GM19324 (cell line): ENCODE data around the gene H1-8.
"Not testable (repeated sequence)": the region's sequence is repeated elsewhere in the genome, so short reads cannot be mapped to it uniquely, and the experiment has no call there.

Source experiments
- ATAC-seq: cut with Tn5 transposase; IDR thresholded peaks from one replicate; pipeline ENCODE4 v1.9.1; 2021; ENCODE audit warnings: mild to moderate bottlenecking, moderate library complexity; ENCODE audit not compliant: unreplicated experiment, low FRiP score

Gene H1-8

DNA sequence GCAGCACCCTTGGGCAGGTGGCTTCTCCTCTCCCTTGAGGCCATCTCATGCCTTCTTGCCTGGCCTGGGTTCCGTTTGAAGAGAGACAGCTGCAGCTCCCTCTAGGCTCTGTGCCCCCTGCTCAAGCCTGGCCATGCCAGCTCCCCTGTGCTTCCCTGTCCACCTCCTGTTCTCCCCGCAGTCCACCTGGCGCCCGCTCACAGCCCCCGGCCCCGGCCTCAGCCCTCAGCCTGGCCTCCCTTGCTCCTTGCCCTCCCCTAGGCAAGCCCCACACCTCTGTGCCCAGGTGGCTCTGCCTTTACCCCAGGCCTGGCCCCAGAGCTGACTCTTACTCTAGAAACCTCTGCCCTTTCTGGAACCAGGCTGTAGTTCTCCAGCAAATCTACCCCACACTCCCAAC, 28.4 kb upstream of the H1-8 start:
- ATAC-seq: no peak

DNA sequence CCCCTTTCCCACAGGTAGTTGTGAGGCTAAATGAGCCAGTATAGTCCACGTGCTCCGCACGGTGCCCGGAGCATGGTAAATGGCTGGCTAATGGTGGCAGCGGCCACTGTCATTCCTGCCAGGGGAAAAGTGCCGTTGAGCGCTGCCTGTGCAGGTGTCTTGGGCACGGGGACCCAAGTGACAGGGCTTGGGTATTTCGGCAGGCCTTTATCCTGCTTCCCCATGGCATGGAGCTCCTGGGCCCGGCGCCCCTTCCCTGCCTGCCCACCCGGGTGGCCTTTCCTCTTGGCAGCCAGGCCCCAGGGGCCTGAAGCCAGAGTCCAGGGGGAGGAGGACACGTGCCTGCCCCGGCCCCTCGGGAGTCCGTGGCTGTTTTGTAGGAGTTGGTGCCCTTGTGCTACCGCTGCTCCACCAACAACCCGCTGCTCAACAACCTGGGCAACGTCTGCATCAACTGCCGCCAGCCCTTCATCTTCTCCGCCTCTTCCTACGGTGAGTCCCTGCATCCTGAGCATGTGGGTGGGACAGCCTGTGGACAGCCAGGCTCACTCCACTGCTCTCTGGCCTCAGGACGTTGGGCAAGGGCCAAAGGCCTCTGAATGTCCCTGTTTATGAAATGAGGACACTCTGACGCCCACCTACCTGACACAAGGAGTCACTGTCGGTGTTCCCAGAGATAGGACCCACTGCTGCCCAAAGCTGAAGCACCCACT, 27.7 kb upstream of the H1-8 start:
- not testable (repeated sequence) for ATAC-seq

GRCh38 chr3:129515821-129516432, 27.0 kb upstream of the H1-8 start:
- ATAC-seq: not testable (repeated sequence)

DNA sequence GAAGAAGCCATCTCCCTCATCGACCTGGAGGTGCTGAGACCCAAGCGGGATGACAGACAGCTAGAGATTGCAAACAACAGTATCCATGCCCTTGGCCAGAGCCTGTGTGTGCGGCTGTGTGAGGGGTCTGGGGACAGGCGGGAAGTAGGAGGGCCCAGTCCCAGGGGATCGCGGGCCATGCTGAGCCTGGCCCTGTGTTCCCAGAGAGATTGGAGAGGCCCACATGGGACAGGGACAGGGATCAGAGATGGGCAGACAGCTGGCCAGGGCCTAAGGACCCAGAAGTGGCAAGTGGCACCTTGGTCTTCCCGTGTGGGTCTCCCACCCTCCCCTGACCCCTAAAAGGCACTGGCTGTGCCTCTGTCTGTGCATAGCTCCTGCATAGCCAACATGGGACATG, 25.5 kb upstream of the H1-8 start:
- ATAC-seq: no peak

DNA sequence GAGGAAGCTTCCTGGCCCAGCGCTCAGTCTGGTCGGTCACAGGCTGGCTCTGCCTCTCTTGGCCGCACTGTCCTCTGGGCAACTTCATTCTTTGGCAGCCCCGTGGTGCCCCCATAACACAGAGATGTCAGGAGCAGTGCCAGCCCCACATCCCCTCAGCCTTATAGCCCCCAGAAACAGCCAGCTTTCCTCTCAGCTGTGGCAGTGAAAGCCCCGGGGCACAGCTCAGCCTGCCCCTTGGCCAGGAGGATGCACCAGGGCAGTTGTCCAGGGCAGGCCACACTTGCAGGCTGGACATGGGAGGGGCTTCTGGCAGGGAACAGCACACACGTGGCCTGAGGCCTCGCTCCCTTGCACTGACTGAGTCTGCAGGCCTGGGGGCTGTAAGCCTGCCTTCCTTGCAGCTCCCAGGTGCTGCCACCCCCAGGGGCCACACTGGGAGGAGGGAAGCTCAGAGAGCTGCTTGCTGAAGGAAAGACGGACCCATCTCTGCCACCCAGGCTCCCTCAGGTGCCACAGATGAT, 24.9 kb upstream of the H1-8 start:
- no peak for ATAC-seq

- ATAC-seq: no peak
These were observed 24.4 kb upstream of the H1-8 start for GRCh38 chr3:129518581-129518980.

DNA sequence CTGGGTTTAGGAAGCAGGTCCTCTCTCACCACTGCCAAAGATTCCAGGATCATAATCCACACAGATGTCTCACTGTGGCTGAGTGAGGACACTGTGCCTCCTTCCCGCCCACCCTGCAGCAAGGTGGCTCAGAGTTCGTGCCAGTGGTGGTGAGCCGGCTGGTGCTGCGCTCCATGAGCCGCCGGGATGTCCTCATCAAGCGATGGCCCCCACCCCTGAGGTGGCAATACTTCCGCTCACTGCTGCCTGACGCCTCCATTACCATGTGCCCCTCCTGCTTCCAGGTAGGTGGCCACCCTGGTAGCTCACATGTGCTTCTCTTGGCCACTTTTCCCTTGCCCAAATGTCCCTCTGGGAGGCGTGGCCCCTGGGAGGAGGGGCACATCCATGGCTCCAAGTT, 23.5 kb upstream of the H1-8 start:
- ATAC-seq: no peak

DNA sequence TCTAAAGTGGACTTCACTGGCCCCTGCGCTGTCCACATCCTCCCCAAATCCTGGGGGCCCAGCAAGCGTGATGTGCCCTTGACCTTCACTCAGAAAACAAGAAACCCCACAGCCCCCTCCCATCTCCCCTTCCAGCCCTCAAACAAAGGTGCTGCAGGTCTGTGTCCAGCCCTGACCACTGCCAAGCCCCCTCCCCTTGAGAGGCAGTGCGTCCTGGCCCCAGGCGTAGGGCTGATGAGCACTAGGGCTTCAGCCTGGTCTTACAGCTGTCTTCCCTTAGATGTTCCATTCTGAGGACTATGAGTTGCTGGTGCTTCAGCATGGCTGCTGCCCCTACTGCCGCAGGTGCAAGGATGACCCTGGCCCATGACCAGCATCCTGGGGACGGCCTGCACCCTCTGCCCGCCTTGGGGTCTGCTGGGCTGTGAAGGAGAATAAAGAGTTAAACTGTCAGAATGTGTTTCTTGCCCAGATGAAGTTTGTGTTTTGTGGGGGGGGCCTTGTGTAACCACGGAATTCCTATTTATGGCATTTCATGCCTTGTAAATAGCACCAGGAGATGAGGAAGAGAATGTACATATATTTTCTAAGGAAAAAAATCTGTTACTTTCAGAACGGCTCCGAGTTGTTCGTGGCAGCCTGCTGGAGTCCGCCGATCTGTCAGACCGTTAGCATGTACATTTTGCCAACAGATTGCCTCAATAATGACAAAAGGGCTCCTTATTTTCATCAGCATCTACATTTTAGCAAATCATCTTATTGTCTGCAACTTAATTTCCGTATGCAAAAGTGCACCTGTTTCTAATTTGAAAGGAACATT, 22.9 kb upstream of the H1-8 start:
- ATAC-seq: no peak

DNA sequence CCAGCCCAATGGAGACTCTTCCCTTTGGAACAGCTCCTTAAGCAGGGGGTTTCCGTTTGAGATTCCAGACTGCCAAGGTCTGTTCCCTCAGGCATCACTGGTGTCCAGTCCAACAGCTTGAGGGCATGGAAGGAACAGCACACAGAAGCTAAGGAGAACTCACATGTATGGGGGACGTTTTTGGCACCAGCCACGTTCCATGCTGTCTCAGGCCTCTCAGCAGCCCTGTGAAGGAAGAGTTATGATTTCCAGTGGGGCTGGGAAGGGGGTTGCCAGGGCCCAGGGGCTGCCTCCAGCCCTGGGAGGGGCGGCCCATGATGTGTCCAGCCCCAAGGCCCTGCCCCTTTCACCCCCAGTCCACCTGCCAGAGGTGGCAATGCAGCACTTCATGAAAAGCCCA, 22.0 kb upstream of the H1-8 start:
- no peak for ATAC-seq

DNA sequence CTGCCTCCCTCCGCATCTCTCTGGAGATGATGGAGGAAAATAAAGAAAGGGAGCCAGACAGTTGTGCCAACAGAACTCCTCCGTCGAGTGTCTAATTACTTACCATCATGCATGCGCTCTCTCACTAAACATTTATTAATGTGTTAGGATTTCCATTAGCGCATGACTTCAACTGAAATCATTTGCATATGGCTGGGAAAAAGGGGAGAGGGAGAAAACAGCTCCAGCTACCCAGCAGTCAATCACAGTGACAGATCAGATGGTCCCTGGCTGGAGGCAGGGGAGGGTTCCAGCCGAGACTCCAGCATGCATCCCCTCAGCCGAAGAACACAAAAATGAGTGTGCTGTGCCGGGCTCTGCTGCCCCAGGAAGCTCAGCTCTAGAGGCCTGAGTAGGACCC, 21.4 kb upstream of the H1-8 start:
- no peak for ATAC-seq

DNA sequence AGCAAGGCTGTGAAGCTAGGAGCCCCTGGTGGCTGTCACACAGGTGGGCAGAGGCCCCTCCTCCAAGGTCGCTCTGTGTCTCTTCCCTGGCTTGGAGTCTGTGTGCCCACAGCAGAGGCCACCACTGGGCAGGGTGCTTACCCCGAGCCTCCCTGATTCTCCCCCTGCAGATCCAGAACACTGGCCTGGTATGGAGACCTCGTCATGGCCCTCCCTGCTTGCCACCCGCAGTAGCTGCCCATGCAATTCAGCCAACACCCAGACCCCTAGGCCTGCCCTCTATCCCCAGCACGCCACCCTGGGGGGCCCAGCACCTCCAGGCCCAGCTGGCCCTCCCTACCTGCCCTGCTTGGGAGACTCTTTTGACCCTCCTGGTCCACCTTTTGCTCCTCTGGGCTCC, 20.0 kb upstream of the H1-8 start:
- no peak for ATAC-seq

GRCh38 chr3:129524081-129524480, 18.9 kb upstream of the H1-8 start:
- no peak for ATAC-seq

DNA sequence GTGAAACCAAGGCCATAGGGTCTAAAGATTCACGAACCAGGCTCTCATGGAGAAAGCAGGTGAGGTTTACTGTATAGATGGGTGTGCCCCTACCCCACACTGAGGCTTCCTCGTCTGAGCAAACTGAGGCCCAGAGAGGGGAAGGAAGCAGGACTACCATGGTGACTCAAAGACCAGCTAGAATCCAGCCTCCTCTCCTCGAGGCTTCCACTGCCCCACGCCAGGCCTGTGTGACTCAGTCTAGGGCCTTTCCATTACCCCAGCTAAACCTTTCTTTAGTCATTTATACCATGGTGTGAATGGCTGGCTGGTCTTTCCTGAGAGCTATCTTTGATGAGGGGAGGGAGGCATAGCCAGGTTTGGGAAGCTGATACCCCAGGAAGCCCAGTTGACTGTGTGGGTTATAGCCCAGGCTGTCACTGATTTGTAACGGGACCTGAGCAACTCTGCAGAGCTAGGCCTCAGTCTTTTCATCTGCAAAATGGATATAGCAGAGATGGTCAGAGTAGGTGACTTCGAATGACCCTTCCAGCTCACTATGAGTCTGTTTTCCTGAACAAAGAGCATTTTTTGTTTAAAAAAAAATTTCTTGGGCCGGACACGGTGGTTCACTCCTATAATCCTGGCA, 17.5 kb upstream of the H1-8 start:
- no peak for ATAC-seq

GRCh38 chr3:129526121-129526900, 16.7 kb upstream of the H1-8 start:
- ATAC-seq: peak; percentile 69

DNA sequence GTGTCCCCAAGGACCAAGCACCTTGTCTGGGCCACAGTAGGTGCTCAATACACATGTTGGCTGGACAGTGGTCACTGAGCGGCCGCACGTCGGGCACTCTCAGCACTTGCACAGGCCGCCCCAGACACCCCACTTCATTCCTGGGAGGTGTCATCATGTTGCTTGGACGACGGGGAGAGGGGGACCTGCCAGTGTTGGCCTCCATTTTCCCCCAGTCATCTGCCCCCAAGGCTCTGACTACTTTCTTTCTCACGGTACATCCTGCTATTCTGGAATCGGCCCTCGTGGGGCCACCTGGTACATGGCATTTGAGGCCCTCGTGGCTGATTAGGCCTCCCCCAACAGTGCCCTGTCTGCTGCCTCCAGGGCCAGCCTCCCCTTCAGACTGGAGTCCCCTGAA, 15.7 kb upstream of the H1-8 start:
- no peak for ATAC-seq

DNA sequence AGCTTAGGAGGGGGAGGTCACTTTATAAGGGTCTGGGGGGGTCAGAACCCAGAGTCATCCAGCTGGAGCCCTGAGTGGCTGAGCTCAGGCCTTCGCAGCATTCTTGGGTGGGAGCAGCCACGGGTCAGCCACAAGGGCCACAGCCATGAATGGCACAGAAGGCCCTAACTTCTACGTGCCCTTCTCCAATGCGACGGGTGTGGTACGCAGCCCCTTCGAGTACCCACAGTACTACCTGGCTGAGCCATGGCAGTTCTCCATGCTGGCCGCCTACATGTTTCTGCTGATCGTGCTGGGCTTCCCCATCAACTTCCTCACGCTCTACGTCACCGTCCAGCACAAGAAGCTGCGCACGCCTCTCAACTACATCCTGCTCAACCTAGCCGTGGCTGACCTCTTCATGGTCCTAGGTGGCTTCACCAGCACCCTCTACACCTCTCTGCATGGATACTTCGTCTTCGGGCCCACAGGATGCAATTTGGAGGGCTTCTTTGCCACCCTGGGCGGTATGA, 14.3 kb upstream of the H1-8 start, which contains the start of gene RHO:
Gene RHO, plus strand, starts transcription at position 51 of the 512 bp plus-strand sequence. Its CDS starts 95 bp downstream, at position 146.
- ATAC-seq: no peak

DNA sequence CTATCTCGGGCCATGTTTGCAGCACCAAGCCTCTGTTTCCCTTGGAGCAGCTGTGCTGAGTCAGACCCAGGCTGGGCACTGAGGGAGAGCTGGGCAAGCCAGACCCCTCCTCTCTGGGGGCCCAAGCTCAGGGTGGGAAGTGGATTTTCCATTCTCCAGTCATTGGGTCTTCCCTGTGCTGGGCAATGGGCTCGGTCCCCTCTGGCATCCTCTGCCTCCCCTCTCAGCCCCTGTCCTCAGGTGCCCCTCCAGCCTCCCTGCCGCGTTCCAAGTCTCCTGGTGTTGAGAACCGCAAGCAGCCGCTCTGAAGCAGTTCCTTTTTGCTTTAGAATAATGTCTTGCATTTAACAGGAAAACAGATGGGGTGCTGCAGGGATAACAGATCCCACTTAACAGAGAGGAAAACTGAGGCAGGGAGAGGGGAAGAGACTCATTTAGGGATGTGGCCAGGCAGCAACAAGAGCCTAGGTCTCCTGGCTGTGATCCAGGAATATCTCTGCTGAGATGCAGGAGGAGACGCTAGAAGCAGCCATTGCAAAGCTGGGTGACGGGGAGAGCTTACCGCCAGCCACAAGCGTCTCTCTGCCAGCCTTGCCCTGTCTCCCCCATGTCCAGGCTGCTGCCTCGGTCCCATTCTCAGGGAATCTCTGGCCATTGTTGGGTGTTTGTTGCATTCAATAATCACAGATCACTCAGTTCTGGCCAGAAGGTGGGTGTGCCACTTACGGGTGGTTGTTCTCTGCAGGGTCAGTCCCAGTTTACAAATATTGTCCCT, 13.4 kb upstream of the H1-8 start:
- no peak for ATAC-seq

- ATAC-seq: no peak
These were observed 12.7 kb upstream of the H1-8 start for GRCh38 chr3:129530251-129530791.

DNA sequence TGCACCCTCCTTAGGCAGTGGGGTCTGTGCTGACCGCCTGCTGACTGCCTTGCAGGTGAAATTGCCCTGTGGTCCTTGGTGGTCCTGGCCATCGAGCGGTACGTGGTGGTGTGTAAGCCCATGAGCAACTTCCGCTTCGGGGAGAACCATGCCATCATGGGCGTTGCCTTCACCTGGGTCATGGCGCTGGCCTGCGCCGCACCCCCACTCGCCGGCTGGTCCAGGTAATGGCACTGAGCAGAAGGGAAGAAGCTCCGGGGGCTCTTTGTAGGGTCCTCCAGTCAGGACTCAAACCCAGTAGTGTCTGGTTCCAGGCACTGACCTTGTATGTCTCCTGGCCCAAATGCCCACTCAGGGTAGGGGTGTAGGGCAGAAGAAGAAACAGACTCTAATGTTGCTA, 12.2 kb upstream of the H1-8 start:
- no peak for ATAC-seq
